Astrocyte of the cerebellum (primary cell): Measurements from ENCODE around the gene TIPIN.
A peak's percentile ranks its signal among the peaks of the same experiment; 100 is the strongest.
"Not testable (repeated sequence)": the region's sequence is repeated elsewhere in the genome, so short reads cannot be mapped to it uniquely, and the experiment has no call there.

Source experiments
- DNase-seq: peaks from one replicate; pipeline ENCODE4 v3.0.0-alpha.2; 2011; ENCODE audit warnings: low read depth
- H3K4me3 ChIP-seq: 2 replicates; pipeline ENCODE4 v1.5.1; 2011; ENCODE audit warnings: mild to moderate bottlenecking, low read depth, low read length, moderate library complexity
- in situ Hi-C: cut with HindIII; loops from 2 replicates; pipeline ENCODE4 v1.10.0; 2017; ENCODE audit warnings: low sequenced_read_pairs
- TF ChIP-seq, protein P1 (sequence below): IDR thresholded peaks from 2 replicates; pipeline ENCODE4 v1.5.1; 2012; ENCODE audit warnings: low read length, low read depth, moderate library complexity, mild to moderate bottlenecking; ENCODE audit errors: missing control alignments

Gene TIPIN

GRCh38 chr15:66362776-66363175 is 6.3 kb upstream of the TIPIN start:
- no peak overlapping the region for H3K4me3 ChIP-seq
- no peak for DNase-seq
- TF ChIP-seq, protein P1, sequence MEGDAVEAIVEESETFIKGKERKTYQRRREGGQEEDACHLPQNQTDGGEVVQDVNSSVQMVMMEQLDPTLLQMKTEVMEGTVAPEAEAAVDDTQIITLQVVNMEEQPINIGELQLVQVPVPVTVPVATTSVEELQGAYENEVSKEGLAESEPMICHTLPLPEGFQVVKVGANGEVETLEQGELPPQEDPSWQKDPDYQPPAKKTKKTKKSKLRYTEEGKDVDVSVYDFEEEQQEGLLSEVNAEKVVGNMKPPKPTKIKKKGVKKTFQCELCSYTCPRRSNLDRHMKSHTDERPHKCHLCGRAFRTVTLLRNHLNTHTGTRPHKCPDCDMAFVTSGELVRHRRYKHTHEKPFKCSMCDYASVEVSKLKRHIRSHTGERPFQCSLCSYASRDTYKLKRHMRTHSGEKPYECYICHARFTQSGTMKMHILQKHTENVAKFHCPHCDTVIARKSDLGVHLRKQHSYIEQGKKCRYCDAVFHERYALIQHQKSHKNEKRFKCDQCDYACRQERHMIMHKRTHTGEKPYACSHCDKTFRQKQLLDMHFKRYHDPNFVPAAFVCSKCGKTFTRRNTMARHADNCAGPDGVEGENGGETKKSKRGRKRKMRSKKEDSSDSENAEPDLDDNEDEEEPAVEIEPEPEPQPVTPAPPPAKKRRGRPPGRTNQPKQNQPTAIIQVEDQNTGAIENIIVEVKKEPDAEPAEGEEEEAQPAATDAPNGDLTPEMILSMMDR = no peak
- in situ Hi-C loops = no loop called here

DNA sequence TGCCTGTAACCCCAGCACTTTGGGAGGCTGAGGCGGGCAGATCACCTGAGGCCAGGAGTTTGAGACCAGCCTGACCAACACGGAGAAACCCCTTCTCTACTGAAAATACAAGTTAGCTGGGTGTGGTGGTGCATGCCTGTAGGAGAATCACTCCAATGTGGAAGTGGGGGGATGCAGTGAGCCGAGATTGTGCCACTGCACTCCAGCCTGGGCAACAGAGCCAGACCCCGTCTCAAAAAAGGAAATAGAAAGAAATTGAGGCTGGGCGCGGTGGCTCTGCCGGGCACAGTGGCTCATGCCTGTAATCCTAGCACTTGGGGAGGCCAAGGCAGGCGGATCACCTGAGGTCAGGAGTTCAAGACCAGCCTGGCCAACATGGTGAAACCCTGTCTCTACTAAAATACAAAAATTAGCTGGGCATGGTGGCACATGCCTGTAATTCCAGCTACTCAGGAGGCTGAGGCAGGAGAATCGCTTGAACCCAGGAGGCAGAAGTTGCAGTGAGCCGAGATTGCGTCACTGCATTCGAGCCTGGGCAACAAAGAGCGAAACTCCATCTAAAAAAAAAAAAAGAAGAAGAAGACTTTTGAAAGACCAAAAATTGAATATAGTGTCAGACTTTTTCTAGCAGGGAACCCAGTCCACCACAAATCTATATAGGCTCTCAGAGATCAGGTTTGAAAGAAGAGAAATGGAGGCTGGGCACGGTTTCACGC is 5.4 kb upstream of the TIPIN start:
- H3K4me3 ChIP-seq, in situ Hi-C loops, DNase-seq: not testable (repeated sequence)

DNA sequence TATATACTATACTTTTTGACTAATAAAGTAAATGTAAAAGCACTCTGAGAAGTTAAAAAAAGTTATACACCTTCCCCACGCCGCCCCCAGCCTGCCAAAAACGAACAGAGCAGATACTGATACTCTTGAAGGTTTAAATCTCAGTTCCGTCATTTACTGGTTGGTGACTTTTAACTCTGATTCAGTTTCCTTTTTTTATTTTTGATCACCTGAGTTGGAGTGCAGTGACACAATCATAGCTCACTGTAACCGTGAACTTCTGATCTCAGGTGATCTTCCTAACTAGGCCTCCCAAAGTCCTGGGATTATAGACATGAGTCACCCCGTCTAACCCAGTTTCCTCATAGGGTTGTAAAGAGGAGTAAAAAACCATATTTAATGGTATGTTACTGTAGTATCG is 3.3 kb upstream of the TIPIN start:
- in situ Hi-C loops = no loop called here
- TF ChIP-seq, protein P1 = no peak
- no peak for DNase-seq
- no peak overlapping the region for H3K4me3 ChIP-seq

DNA sequence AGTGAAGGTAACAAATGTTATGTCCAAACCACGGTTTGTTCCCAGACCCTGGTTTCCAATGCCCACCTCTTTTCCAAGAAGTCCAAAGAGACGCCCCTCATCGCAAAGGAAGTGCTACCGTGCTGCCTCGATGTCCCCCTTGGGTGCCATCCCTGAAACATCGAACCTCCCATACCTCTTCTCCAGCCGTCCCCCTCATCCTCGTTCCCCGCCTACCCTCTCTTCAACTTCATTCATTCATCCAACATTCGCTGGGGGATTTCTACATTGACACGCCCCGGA is 467 bp downstream of the TIPIN start:
- in situ Hi-C loops = no loop called here

GRCh38 chr15:66348530-66348929 is 8.0 kb downstream of the TIPIN start:
- DNase-seq, in situ Hi-C loops, H3K4me3 ChIP-seq: not testable (repeated sequence)

More for the DNA sequence above, 467 bp downstream of the TIPIN start:
- DNase-seq = no peak
- TF ChIP-seq, protein P1 = no peak
- peak overlapping the region; percentile 61 for H3K4me3 ChIP-seq

DNA sequence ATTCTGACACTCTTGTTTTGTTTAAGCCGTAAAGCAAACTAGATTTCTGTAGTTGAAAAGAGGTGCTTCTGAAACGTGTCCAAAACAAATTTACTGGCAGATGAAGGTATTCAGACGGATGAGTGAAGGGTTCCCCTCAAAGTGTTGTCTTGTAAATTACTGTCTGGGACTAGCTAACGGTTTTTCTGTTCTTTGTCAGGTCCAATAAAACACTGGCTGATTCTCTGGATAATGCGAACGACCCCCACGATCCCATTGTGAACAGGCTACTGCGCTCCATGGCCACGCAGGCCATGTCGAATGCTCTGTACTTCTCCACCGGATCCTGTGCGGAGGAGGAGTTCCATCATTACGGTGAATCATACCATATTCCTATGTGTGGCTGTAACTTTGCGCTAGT is 27.7 kb downstream of the TIPIN start:
- in situ Hi-C loops = no loop called here
- TF ChIP-seq, protein P1 = no peak
- H3K4me3 ChIP-seq = no peak overlapping the region
- DNase-seq = no peak

DNA sequence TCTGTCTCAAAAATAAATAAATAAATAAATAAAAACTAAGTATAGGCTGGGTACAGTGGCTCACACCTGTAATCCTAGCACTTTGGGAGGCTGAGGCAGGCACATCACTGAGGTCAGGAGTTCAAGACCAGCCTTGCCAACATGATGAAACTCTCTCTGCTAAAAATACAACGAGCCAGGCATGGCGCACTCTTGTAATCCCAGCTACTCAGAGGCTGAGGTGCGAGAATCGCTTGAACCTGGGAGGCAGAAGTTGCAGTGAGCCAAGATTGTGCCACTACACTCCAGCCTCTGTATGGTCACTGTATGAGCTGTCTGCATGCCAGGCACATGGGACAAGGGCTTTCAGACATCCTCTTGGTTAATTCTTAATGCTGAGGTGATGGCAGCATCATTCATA is 28.7 kb downstream of the TIPIN start:
- TF ChIP-seq, protein P1 = no peak
- no peak for DNase-seq
- in situ Hi-C loops = no loop called here
- no peak overlapping the region for H3K4me3 ChIP-seq

GRCh38 chr15:66326051-66326450 is 30.4 kb downstream of the TIPIN start:
- DNase-seq = no peak
- no peak overlapping the region for H3K4me3 ChIP-seq
- TF ChIP-seq, protein P1 = no peak

More at GRCh38 chr15:66326051-66326450, 30.4 kb downstream of the TIPIN start:
- in situ Hi-C loops = no loop called here
